Stimulated activated CD4-positive, alpha-beta T cell treated with anti-CD3 and anti-CD28 coated beads, TNF-alpha, amount 100 ng/mL, for 1 hour (primary cell): ENCODE data around the gene CARMIL3.
"Not testable (repeated sequence)": the region's sequence is repeated elsewhere in the genome, so short reads cannot be mapped to it uniquely, and the experiment has no call there.

Source experiments
- DNase-seq, 3 donors: peaks; one replicate each; pipeline ENCODE4 v3.0.0-alpha.2; 2020; ENCODE audit warnings: low read depth in 3 of 3, low spot score in 1 of 3

CARMIL3 gene

DNA sequence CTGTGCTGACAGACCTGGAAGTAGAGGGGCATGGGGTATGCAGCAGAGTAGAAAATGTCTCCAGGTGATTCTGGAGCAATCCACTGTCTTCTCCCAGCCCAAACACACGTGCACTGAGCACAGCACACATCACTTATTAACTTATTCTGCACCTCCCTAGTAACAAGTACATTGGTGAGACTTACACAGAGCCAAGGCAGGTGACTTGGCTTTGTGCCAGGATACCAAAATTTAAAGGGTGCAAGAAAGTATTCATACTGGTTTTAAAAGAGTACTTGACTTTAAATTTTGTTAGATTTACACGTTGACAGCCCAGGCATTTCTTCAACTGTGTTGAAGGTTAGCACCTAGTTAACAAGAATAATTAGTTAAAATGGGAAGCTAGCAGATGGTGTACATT, 11.1 kb upstream of the CARMIL3 start:
- no peak for DNase-seq

DNA sequence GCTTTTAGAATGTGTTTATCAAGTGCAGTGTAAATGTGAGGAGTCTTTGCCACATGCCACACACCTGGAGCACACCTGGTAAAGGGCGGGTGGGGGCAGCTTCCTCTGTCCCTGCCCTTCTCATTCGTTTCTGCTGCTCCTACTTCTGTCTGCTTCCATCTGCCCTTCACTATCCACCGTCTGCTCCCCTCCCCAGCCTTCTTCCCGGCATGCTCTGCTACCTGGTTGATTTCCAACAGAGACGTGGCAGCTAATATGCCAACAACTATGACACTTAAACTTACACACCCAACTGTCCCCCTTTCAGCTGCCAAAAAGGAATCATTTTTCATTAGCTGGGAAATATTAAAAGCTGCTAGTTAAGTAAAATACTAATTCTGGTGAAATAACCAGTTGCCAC, 9.1 kb upstream of the CARMIL3 start:
- DNase-seq, result no peak

DNA sequence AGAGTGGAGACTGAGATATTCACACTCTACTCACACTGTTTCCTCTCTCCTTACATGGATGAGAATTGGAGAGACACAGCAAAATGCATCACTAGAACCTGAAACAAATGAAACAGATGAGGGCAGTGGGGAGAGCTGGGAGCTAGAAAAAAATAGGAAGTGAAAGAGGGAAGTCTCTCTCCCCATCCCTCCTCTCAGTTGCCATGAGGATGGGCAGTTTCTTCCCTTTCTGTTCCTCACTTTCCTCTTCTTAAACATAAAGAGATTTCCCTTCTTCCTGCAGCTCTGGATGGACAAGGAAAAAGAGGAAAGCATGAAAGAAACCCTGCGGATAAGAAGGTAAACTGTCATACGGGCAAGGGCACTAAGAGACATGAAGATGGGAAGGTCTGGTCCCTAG, 2.8 kb upstream of the CARMIL3 start:
- DNase-seq, result not testable (repeated sequence)

DNA sequence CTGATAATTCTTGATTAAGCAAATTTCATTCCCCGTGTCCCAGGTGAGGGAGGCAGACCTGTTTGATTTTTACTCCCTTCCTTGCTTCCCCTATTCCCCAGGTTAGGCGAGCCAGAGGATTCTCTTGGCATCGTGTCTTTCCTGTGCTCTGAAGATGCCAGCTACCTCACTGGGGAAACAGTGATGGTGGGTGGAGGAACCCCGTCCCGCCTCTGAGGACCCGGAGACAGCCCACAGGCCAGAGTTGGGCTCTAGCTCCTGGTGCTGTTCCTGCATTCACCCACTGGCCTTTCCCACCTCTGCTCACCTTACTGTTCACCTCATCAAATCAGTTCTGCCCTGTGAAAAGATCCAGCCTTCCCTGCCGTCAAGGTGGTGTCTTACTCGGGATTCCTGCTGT, 1.1 kb upstream of the CARMIL3 start:
- not testable (repeated sequence) for DNase-seq

DNA sequence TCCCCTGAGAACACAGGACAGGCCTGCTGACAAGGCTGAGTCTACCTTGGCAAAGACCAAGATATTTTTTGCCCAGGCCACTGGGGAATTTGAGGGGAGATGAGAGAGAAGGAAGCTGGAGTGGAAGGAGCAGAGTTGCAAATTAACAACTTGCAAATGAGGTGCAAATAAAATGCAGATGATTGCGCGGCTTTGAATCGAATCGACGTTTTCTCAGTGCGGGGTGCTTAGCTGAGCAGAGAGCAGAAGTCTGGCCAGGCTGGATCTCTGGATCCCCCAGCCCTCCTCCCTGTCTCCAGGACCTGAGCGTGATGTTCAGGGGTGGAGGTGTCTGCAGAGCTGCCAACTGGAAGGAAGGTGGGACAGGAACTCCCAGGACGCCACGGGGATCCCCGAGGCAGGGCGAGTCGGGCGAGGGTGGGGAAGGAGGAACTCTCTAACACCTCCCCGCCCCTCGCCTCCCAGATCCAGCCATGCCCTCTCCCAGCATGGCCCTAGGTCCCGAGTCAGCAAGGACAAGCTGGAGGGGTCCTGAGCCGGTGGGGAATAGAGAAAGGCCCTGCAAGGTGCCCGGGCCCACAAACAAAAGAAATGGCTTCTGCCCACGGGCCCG, 527 bp upstream of the CARMIL3 start:
- DNase-seq, result no peak

DNA sequence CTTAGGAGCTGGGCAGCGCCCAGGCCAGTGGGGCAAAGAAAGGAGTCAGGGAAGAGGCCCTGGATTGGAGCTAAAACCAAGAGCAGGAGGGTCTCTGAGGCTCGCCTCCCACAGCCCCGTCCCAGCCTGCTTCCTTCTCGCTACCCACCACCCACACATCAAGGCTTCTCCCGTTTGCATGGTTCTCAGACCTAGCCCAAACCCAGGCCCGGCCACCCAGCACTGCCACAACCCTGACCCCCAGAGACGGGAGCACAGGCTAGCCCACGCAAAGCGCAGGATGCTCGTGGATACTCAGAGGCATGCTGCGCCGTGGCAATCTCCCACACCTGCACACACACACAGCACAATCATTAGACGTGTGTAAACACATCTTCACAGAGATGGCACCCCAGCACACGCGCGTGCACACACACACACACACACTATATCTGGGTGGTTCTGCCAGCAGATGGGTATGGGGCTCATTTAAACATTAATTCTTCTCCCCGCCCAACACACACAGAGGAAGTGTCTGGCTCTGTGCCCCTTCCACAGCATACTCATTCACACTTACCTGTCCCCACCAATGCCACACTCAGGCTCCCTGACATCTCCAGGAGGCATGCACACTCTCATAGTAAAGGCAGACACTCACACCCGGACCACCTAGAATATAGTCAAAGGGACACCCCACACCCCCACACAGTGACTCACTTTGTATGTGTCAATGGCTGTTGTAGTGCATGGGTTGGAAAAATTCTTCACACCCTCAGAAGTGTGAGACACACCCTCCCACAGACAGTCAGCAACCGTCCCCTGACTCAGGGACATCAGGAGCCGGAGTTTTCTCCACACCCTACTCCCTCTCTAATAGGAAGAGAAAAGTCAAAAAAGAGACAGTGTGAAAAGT, 1.1 kb downstream of the CARMIL3 start:
- DNase-seq, result peak in 1 of 3 donors; percentile 24

DNA sequence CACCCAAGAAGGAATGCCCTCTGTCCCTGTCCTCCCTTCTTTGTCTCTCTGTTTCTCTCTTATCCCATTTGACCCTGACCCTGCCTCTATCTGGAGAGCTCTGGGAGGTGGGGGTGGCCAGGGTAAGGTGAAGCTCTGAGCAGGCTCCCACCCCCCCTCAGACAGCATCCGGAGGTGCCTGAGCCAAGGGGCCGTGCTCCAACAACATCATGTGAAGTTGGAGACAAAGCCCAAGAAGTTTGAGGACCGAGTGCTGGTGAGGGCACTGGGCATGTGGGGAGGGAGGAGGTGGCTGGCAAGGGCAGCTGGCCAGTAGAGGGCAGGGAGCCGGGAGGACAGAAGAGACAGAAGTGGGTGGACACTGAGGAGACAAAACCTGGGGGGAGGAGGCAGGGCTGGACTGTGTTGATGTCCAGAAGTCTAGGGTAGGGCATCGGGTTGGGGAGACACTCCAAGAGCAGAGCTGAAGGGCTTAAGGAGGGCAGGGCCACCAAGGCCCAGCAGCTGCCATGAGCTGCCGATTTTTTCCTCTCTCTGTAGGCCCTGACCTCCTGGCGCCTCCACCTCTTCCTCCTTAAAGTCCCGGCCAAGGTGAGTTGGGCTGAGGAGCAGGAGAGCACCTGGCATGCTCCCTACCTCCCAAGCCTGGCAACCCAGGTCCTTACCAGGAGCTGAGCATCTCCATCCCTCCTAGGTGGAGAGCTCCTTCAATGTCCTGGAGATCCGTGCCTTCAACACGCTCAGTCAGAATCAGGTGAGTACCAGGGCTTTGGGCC, 1.9 kb downstream of the CARMIL3 start:
- DNase-seq, result no peak

DNA sequence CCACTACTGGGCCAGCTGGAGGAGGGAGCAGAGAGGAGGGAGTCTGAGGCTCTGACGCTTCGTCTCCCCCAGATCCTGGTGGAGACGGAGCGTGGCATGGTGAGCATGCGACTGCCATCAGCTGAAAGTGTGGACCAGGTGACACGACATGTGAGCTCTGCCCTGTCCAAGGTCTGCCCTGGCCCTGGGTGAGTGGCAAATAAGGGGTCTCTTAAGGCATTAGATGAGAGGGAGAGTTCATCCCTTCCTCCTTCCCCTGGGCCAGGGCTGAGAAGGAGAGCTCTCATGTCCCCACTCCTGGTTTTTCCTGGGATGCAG, 2.5 kb downstream of the CARMIL3 start:
- no peak for DNase-seq

DNA sequence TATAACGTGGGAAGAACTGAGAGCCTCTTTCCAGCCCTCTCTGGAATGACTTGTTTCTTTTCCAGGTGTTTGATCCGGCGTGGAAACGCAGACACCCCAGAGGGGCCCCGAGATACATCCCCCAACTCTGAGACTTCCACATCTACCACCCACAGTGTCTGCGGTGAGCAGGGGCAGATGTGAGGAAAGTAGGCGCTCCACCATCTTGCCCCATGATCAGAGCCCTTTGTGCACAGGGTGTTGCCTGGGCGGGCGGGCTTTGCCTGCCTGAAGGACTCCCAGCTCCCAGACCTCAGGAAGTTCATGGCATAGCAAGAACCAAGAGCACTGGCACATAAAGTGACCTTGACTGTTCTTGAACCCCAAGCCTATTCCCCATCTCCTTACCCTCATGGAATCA, 2.8 kb downstream of the CARMIL3 start:
- DNase-seq, result no peak

DNA sequence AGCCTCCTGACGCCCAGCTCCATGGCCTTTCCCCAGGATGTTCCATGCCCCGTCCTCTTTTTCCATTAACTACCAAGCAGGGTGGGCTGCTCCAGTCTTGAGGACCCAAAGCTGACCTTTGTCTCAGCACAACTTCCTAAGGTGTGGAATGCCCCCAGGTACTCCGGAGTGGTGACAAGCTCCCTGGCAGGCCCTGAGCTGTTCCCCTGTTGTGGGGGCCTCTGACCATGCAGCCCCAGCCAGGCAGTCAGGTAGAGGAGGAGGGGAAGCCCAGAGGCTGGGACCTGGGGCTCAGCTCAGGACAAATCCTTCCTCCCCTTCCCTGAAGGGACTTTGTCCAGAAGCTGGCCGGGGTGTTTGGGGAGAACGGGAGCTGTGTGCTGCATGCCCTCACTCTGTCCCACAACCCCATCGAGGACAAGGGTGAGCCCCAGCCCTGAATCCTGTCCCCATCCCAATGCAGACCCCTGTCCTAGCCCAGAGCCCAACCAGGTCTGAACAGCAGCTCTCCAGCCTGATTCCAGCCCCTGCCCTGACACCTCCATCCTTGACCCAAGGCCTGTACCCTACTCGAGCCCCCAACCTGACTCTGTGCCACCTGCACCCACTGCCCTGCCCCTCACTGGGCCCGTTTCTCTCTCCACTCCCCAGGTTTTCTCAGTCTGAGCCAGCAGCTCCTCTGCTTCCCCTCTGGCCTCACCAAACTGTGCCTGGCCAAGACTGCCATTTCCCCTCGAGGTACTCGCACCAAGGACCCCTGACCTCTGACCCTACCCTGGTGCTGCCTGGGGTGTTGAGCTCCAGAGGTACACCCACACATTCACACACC, 4.4 kb downstream of the CARMIL3 start:
- no peak for DNase-seq

DNA sequence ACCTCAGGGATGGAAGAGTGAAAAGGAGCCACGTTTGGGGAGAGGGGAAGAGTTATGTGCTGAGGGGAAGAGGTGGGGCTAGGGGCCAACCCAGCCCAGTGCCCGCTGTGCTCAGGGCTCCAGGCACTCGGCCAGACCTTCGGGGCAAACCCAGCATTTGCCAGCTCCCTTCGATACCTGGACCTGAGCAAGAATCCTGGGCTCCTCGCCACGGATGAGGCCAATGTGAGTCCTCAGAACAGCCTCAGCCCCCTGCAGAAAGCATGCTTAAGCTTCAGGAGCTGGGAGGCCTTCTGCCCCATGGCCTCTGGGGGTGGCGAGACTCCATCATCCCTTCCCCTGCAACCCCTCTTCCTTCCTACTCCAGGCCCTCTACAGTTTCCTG, 5.0 kb downstream of the CARMIL3 start:
- no peak for DNase-seq

DNA sequence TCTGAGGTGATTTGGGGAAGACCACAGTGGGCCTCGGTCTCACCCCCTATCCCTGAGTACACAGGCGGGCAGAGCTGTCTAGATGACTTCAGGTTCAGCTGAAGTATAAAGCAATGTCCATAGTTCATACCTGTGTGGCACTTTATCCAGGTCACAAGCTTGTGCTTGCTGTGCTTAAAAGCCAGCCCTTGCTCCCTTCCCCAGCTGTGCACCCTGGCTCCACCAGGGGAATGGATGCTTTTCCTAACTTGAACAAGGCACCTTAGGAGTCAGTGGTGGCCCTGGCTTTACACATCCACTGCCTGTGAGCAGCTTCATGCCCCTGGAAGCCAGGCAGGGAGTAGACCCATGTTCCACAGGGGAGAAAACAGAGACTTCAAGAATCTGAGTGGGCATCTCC, 5.5 kb downstream of the CARMIL3 start:
- DNase-seq, result no peak

DNA sequence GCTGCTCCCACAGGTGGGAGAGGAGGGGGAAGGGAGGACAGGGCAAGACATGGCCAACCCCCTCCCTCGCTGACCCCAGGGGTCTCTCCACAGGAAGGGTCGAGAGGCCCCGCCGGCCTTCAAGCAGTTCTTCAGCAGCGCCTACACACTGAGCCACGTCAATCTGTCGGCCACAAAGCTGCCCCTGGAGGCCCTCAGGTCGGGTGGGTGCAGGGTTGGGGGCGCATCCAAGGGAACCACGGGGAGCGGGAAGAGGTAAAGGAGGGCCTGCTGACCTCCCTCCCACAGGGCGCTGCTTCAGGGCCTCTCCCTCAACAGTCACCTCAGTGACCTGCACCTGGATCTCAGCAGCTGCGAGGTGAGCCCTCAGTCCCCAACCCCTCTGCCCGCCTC, 6.1 kb downstream of the CARMIL3 start:
- no peak for DNase-seq

DNA sequence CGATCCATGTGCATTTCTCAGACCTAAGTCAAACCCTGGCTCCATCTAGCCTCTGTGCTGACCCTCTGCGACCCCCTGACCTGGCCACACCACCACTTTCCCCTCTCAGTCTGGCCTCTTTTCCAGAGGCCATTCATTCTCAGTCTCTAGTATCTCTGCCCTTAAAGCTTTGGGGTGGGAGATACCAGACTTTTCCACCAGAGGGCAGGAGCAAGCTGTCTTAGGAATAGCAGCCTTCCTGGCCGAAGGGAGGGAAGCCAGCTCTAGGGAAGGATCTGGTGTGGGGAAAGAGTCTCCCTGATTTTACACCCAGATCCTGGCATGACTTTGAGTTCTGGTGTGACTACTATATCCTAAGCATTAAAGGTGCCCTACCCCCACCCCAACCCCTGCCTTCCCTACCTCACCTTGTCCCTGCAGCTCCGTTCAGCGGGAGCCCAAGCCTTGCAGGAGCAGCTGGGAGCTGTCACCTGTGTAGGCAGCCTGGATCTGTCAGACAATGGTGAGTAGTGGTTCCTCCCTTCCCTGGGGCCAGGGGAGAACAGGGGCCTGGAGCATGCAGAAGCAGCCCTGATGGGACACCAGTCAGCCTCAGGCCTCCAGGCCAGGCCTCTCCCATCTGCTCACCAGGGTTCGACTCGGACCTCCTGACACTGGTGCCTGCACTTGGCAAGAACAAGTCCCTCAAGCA, 6.6 kb downstream of the CARMIL3 start:
- peak in 1 of 3 donors; percentile 30 for DNase-seq

DNA sequence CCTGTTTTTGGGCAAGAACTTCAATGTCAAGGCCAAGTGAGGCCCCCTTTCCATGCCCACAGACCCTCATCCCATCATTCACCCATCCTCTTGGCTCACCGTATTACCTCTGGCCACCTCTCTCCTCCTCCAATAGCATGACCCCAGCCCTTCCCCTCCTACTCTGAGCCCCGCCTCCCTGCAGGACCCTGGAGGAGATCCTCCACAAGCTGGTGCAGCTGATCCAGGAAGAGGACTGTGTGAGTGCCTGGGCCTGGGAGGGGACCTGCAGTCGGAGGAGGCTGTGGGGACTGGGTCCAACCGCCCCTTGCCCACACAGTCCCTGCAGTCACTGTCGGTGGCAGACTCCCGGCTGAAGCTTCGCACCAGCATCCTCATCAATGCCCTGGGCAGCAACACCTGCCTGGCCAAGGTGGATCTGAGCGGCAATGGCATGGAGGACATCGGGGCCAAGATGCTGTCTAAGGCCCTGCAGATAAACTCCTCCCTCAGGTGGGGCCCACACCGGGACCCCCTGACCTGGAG, 7.2 kb downstream of the CARMIL3 start:
- DNase-seq, result no peak

DNA sequence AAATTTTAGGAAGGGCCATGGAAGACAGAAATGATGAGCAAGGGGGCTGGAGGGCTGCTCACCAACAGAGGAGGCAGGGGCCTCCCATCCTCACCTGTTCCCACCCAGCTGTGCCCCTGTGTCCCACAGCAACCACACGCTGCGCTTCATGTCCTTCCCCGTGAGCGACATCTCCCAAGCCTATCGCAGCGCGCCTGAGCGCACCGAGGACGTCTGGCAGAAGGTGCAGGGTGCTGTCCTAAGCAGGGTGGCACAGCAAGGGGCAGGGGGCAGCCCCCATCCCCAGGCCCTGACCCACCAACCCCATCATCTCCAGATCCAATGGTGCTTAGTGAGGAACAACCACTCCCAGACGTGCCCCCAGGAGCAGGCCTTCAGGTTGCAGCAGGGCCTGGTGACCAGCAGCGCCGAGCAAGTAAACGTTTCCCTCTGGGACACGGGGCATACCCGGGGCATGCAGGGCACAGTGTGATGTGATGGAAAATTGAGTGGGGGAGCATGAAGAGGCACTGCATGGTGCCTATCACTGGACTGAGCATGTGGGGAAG, 8.1 kb downstream of the CARMIL3 start:
- no peak for DNase-seq

DNA sequence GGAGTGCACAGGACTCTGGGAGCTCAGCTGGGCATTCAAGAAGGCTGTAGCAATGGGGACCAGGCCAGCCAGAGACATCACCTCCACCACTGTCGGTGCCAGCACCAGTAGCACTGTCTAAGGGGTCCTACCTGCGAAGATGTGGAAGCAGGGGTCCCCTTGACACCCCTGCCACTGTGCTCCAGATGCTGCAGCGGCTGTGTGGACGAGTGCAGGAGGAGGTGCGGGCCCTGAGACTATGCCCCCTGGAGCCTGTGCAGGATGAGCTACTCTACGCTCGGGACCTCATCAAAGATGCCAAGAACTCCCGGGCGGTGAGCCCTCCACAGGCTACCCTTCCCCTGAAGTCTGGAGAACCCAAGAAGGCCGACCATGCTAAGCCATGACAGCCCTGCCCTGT, 8.6 kb downstream of the CARMIL3 start:
- no peak for DNase-seq

DNA sequence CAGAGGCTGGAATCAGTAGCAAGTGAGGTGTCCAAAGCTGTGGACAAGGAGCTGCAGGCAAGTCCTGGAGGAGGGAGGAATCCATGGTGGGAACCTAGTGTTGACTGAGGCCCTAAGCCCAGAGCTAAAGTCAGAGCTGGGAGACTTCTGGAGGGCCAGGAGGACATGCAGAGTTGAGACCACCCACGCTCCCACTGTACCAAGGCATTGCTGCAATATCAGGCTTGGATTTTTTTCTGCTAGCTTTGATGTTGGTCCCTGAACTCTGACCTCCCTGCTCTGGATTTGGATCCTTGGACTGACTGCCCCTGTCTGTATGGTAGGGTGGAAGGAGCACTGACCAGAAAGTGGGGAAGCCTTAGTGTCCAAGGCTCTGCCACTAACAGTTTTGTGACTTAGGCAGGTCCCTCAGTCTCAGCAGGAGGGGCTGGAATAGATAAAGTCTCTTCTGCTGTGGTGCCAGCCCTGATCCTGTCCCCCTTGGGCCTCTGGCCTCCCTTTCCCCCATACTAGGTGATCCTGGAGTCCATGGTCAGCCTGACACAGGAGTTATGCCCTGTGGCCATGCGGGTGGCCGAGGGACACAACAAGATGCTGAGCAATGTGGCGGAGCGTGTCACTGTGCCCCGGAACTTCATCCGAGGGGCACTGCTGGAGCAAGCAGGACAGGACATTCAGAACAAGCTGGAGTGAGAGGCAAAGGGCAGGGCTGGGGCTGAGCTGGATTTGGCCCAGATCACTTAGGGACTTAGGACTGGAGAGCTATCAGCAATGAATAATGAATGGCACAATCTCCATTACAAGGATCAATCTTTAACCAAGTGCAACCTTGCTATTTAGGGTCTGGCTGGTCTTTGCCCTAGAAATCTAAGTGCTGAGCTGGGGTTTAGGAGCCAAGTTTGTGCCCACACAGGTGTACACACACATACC, 9.4 kb downstream of the CARMIL3 start:
- DNase-seq, result no peak
